Amygdala (tissue), 56 donors: ENCODE results near the gene GAK.
"Not testable (repeated sequence)": the region's sequence is repeated elsewhere in the genome, so short reads cannot be mapped to it uniquely, and the experiment has no call there.

ENCODE experiments used
- DNase-seq, 56 donors: peaks; one replicate each; lab custom pipeline; 2025; lab: John Stamatoyannopoulos, UW

Gene GAK

GRCh38 chr4:931960-932712 is at the start of gene GAK, which contains the start of gene TMEM175:
Gene GAK, minus strand, starts transcription at chr4:932316. Its CDS starts 129 bp downstream, at chr4:932187.
Gene TMEM175, plus strand, starts transcription at chr4:932460. Its CDS starts 15,280 bp downstream, at chr4:947740.
- peak; percentile 47 to 98 (median 89) for DNase-seq

- DNase-seq, result no peak
Observed at GRCh38 chr4:978957-979701, 47.0 kb upstream of the GAK start.

- DNase-seq, result not testable (repeated sequence)
Observed at GRCh38 chr4:976016-976415, 43.9 kb upstream of the GAK start.

- no peak for DNase-seq
Observed at GRCh38 chr4:974668-975067, 42.6 kb upstream of the GAK start.

GRCh38 chr4:973431-974397 is 41.6 kb upstream of the GAK start, which contains the start of gene DGKQ:
Gene DGKQ, minus strand, starts transcription at chr4:973569. Its CDS starts 87 bp downstream, at chr4:973482.
- DNase-seq, result peak in 55 of 56 donors; percentile 23 to 94 (median 80)

GRCh38 chr4:972651-973424 is 40.7 kb upstream of the GAK start:
- no peak for DNase-seq

GRCh38 chr4:971666-972500 is 39.8 kb upstream of the GAK start:
- DNase-seq, result no peak

GRCh38 chr4:970854-971520 is 38.9 kb upstream of the GAK start:
- DNase-seq, result no peak

GRCh38 chr4:970046-970745 is 38.1 kb upstream of the GAK start:
- no peak for DNase-seq

- no peak for DNase-seq
Observed at GRCh38 chr4:968621-969394, 36.7 kb upstream of the GAK start.

GRCh38 chr4:968221-968620 is 36.1 kb upstream of the GAK start:
- no peak for DNase-seq

GRCh38 chr4:967113-968104 is 35.3 kb upstream of the GAK start:
- DNase-seq, result no peak

- DNase-seq, result no peak
Observed at GRCh38 chr4:966266-967112, 34.4 kb upstream of the GAK start.

GRCh38 chr4:965766-966134 is 33.6 kb upstream of the GAK start:
- DNase-seq, result no peak
